Endothelial cell of umbilical vein (primary cell): ENCODE results near the gene ZNF174. TPM values are rescaled to one million over a fixed set of nuclear protein-coding genes. Genes with fewer than 3 reads are reported as not detected.

Experiments
- BruUV-seq: library from RNA; stranded (reverse); fragments of 400-500 nt; replicated peaks from 2 replicates; lab custom pipeline; 2021; lab: Mats Ljungman, UMichigan
- CTCF ChIA-PET: fragments of 300-600, 350-600 bp; sonication (Branson Sonifier 250); formaldehyde crosslinking; loops from one replicate; lab custom pipeline; 2021; ENCODE audit warnings: antibody characterized with exemption, inconsistent platforms; lab: Charles Lee
- POLR2A ChIA-PET: fragments of 300-600, 350-600 bp; sonication (Branson Sonifier 250); formaldehyde crosslinking; loops from one replicate; lab custom pipeline; 2021; ENCODE audit warnings: antibody characterized with exemption, inconsistent platforms; lab: Charles Lee
- DNase-seq: peaks from one replicate; pipeline ENCODE4 v3.0.0-alpha.2; 2011; ENCODE audit warnings: low read depth, low spot score
- FAIRE-seq: peaks from 2 replicates; lab custom pipeline; 2011; peaks lifted over from hg19 to GRCh38; lab: Jason Lieb, UNC
- H2AFZ ChIP-seq: 2 replicates; pipeline ENCODE4 v1.6.0; 2012; ENCODE audit warnings: low read depth, low read length, control low read depth, inconsistent platforms
- H3K27ac ChIP-seq: 2 replicates; pipeline ENCODE4 v1.5.1; 2011; ENCODE audit warnings: low read depth, mild to moderate bottlenecking, control low read depth, low read length, moderate library complexity; ENCODE audit not compliant: insufficient read depth
- H3K27me3 ChIP-seq, 2 experiments: 2 replicates each; pipeline versions ENCODE4 v1.6.0 to v1.6.1; 2011; ENCODE audit warnings: low read length in 2 of 2, mixed read lengths in 1 of 2; ENCODE audit not compliant: control insufficient read depth in 2 of 2, insufficient read depth in 2 of 2
- H3K36me3 ChIP-seq, 2 experiments: 2 replicates in 1 of 2; 3 replicates in 1 of 2; pipeline ENCODE4 v1.5.1; 2011; ENCODE audit warnings: low read length in 2 of 2, mild to moderate bottlenecking in 1 of 2, moderate library complexity in 1 of 2; ENCODE audit not compliant: control insufficient read depth in 2 of 2, insufficient read depth in 2 of 2; ENCODE audit errors: extremely low read depth in 1 of 2
- H3K4me1 ChIP-seq: 3 replicates; pipeline ENCODE4 v1.5.1; 2011; ENCODE audit warnings: mild to moderate bottlenecking, low read length; ENCODE audit not compliant: control insufficient read depth, insufficient read depth; ENCODE audit errors: extremely low read depth
- H3K4me2 ChIP-seq: 2 replicates; pipeline ENCODE4 v1.6.1; 2011; ENCODE audit warnings: low read length, control low read depth, mixed read lengths; ENCODE audit not compliant: insufficient read depth
- H3K4me3 ChIP-seq, 3 experiments: fragments of 200-600 bp in 1 of 3; sonication (generic), shearing (Covaris generic) in 1 of 3; replicated peaks in 1 of 3; 2 replicates each; pipeline ENCODE4 v1.5.1; 2011 to 2016; ENCODE audit warnings: control low read depth in 3 of 3, low read length in 3 of 3, mild to moderate bottlenecking in 2 of 3, inconsistent platforms in 1 of 3, low read depth in 1 of 3, moderate library complexity in 1 of 3; ENCODE audit not compliant: insufficient read depth in 1 of 3
- H3K79me2 ChIP-seq: 2 replicates; pipeline ENCODE4 v1.6.0; 2012; ENCODE audit warnings: low read length, inconsistent platforms; ENCODE audit not compliant: control insufficient read depth, insufficient read depth
- H3K9ac ChIP-seq: replicated peaks from 2 replicates; pipeline ENCODE3; 2011; ENCODE audit warnings: low read length, control low read depth; ENCODE audit not compliant: insufficient read depth; ENCODE audit errors: extremely low read depth
- H3K9me1 ChIP-seq: replicated peaks from 3 replicates; pipeline ENCODE4 v1.6.0; 2011; ENCODE audit warnings: mild to moderate bottlenecking, low read length; ENCODE audit not compliant: control insufficient read depth, insufficient read depth; ENCODE audit errors: extremely low read depth
- H3K9me3 ChIP-seq: replicated peaks from 2 replicates; pipeline ENCODE4 v1.5.1; 2012; ENCODE audit warnings: low read length, inconsistent platforms; ENCODE audit not compliant: control insufficient read depth, insufficient read depth
- H4K20me1 ChIP-seq: replicated peaks from 2 replicates; pipeline ENCODE3; 2011; ENCODE audit warnings: mild to moderate bottlenecking, low read length; ENCODE audit not compliant: control insufficient read depth, insufficient read depth; ENCODE audit errors: extremely low read depth
- EZH2 ChIP-seq: IDR thresholded peaks from 2 replicates; pipeline ENCODE4 v1.6.1; 2012; ENCODE audit warnings: borderline replicate concordance, low read depth, mild to moderate bottlenecking, moderate library complexity, low read length, inconsistent platforms; ENCODE audit not compliant: severe bottlenecking
- FOS ChIP-seq: IDR thresholded peaks from 2 replicates; pipeline ENCODE4 v1.6.1; 2011; ENCODE audit warnings: mild to moderate bottlenecking, low read length, moderate library complexity, borderline replicate concordance; ENCODE audit not compliant: insufficient read depth
- GATA2 ChIP-seq: IDR thresholded peaks from 2 replicates; pipeline ENCODE4 v1.7.0; 2011; ENCODE audit warnings: low read depth, mild to moderate bottlenecking, moderate library complexity, mixed read lengths, low read length; ENCODE audit not compliant: insufficient read length, insufficient read depth
- JUN ChIP-seq: IDR thresholded peaks from 2 replicates; pipeline ENCODE4 v1.6.1; 2011; ENCODE audit warnings: borderline replicate concordance, low read depth; ENCODE audit not compliant: insufficient read length, insufficient read depth
- MYC ChIP-seq: IDR thresholded peaks from one replicate; pipeline ENCODE4 v1.6.1; 2011; ENCODE audit warnings: mild to moderate bottlenecking, low read depth, low read length
- POLR2A ChIP-seq: IDR thresholded peaks from 2 replicates; pipeline ENCODE4 v1.6.1; 2012; ENCODE audit warnings: low read depth, mild to moderate bottlenecking, control low read depth, low read length
- POLR2AphosphoS5 ChIP-seq: IDR thresholded peaks from 2 replicates; pipeline ENCODE4 v1.6.1; 2012; ENCODE audit warnings: low read depth, mild to moderate bottlenecking, control low read depth, low read length, moderate library complexity; ENCODE audit not compliant: insufficient read depth
- dilution Hi-C: fragments of 300-500 bp; cut with MboI; formaldehyde crosslinking; loops from one replicate; pipeline ENCODE4 v1.15.0; 2019; ENCODE audit warnings: low sequenced_read_pairs; ENCODE audit not compliant: extremely low pct_ligation_motif_present
- intact Hi-C: fragments of 100-400 bp; cut with micrococcal nuclease; formaldehyde crosslinking; loops from one replicate; pipeline ENCODE4 v1.10.0; 2022
- polyA plus RNA-seq, 4 experiments: library from polyadenylated mRNA; depleted of rRNA in 3 of 4; stranded (reverse) in 3 of 4; unstranded in 1 of 4; fragments of >200 nt; gene quantifications; 2 replicates each; pipeline versions ENCODE4 v1.2.1 to v1.2.3, GENCODE V29; 2011 to 2012; ENCODE audit warnings: missing spikeins in 1 of 4
- total RNA-seq: library from RNA; stranded (reverse); gene quantifications from 2 replicates; pipeline ENCODE4 v1.2.3, GENCODE V29; 2021
- TF ChIP-seq, protein P1 (sequence below): IDR thresholded peaks from 2 replicates; pipeline ENCODE4 v1.6.1; 2011; ENCODE audit not compliant: insufficient read depth, insufficient read length
- TF ChIP-seq, protein P2 (sequence below), 2 donors: IDR thresholded peaks; 1 replicate in 1 of 2; 2 replicates in 1 of 2; pipeline ENCODE4 v1.5.1; 2011; ENCODE audit warnings: low read length in 2 of 2, mild to moderate bottlenecking in 2 of 2, moderate library complexity in 2 of 2, control low read depth in 1 of 2, inconsistent platforms in 1 of 2, low read depth in 1 of 2; ENCODE audit not compliant: insufficient read depth in 1 of 2; ENCODE audit errors: extremely low read depth in 1 of 2

The ZNF174 gene
- total and polyA plus RNA-seq, 2 donors (not counting 3 experiments of a cell fraction or from before 2014, with no cell fraction given) = 7.1 to 9.1 TPM

DNA sequence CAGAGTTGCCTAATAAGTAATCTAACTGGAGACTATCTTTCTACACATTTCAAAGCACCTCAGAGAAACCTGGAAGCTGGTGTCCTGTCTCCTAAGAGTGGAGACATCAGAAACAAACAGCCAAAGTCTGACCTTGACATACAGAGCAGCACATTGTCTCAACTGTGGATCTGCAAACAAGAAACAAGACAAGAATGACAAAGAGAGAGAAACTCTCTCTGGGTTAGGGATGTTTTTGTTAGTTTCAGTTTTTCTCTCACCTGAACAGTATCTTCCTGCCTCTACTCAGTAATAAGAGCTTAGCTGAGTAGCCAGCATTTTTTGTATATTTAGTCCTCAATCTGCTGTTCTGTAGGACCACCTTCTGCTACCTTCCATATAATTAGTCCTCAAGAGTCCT, 33.4 kb downstream of the ZNF174 start:
- TF ChIP-seq GATA2 (no peak), JUN (no peak), MYC (no peak), POLR2AphosphoS5 (no peak), EZH2 (no peak), FOS (no peak), POLR2A (no peak)
- TF ChIP-seq, protein P1, sequence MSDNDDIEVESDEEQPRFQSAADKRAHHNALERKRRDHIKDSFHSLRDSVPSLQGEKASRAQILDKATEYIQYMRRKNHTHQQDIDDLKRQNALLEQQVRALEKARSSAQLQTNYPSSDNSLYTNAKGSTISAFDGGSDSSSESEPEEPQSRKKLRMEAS = no peak
- TF ChIP-seq, protein P2, sequence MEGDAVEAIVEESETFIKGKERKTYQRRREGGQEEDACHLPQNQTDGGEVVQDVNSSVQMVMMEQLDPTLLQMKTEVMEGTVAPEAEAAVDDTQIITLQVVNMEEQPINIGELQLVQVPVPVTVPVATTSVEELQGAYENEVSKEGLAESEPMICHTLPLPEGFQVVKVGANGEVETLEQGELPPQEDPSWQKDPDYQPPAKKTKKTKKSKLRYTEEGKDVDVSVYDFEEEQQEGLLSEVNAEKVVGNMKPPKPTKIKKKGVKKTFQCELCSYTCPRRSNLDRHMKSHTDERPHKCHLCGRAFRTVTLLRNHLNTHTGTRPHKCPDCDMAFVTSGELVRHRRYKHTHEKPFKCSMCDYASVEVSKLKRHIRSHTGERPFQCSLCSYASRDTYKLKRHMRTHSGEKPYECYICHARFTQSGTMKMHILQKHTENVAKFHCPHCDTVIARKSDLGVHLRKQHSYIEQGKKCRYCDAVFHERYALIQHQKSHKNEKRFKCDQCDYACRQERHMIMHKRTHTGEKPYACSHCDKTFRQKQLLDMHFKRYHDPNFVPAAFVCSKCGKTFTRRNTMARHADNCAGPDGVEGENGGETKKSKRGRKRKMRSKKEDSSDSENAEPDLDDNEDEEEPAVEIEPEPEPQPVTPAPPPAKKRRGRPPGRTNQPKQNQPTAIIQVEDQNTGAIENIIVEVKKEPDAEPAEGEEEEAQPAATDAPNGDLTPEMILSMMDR (IDR thresholded peaks at IDR 0.05; ENCODE audit: extremely low read depth in 1 of 2, insufficient read depth in 1 of 2, low read depth in 1 of 2, low read length in 2 of 2) = no peak
- Histone ChIP-seq H3K36me3 (peaks cover 0 to 6% of the 10 kb centered on the region in 2 experiments), H3K9me3 (no peaks in the 10 kb centered on the region), H3K9ac (no peak overlapping the region), H3K9me1 (no peaks in the 10 kb centered on the region), H2AFZ (no peak overlapping the region), H3K27me3 (peaks cover 0 to 20% of the 10 kb centered on the region in 2 experiments), H4K20me1 (no peaks in the 10 kb centered on the region), H3K4me1 (peaks cover 3% of the 10 kb centered on the region), H3K4me2 (no peak overlapping the region), H3K4me3 (no peak overlapping the region), H3K27ac (no peak overlapping the region), H3K79me2 (no peaks in the 10 kb centered on the region)
- intact Hi-C loops (no loop called here), dilution Hi-C loops (no loop called here)
- no peak for FAIRE-seq
- CTCF ChIA-PET = no interaction called here
- DNase-seq = no peak
- BruUV-seq = no TSS peak
- POLR2A ChIA-PET = no interaction called here
